Tracheal epithelial cell (primary cell): Measurements from ENCODE around the gene PPP1R3F. TPM values are rescaled to one million over a fixed set of nuclear protein-coding genes. Genes with fewer than 3 reads are reported as not detected.

Experiments used
- total RNA-seq: library from RNA; depleted of rRNA; stranded (reverse); fragments of >200 nt; gene quantifications from 2 replicates; pipeline ENCODE4 v1.2.1, GENCODE V29; 2014

PPP1R3F gene
- total RNA-seq = 3.2 and 5.5 TPM in 2 replicates

GRCh38 chrX:49269767-49270248 lies at the start of gene PPP1R3F:
Gene PPP1R3F (plus strand): TSS chrX:49269793. CDS start chrX:49269870, 77 bp downstream.

GRCh38 chrX:49233176-49233575 lies 36.4 kb upstream of the PPP1R3F start, which contains the start of gene CACNA1F:
Gene CACNA1F (minus strand): TSS chrX:49233340. CDS start chrX:49233309, 31 bp downstream.

GRCh38 chrX:49264460-49264859 lies 5.1 kb upstream of the PPP1R3F start, which contains the start of gene FOXP3:
Gene FOXP3 (minus strand): TSS chrX:49264710. CDS start chrX:49258505, 6,205 bp downstream.

GRCh38 chrX:49303346-49303745 lies 33.8 kb downstream of the PPP1R3F start, which contains the start of gene GAGE10:
Gene GAGE10 (plus strand): TSS chrX:49303646. CDS start chrX:49304860, 1,214 bp downstream.

GRCh38 chrX:49321737-49322136 lies 52.1 kb downstream of the PPP1R3F start, which contains the start of gene GAGE12J:
Gene GAGE12J (plus strand): TSS chrX:49322037. CDS start chrX:49323194, 1,157 bp downstream.

GRCh38 chrX:49331282-49331681 lies 61.7 kb downstream of the PPP1R3F start, which contains the start of gene GAGE13:
Gene GAGE13 (plus strand): TSS chrX:49331582. CDS start chrX:49332738, 1,156 bp downstream.

Other genes starting within 250 kb of the PPP1R3F start
- gene TFE3, start 226.4 kb upstream of the PPP1R3F start, total RNA-seq = 11.1 and 28.4 TPM in 2 replicates
- 1.2 and 1.3 TPM in 2 replicates for gene CCDC120, start 210.8 kb upstream of the PPP1R3F start, total RNA-seq
- gene PRAF2, start 195.8 kb upstream of the PPP1R3F start, total RNA-seq = 4.6 and 4.9 TPM in 2 replicates
- gene WDR45, start 189.9 kb upstream of the PPP1R3F start, total RNA-seq = 33.0 and 37.4 TPM in 2 replicates
- 17.1 and 22.2 TPM in 2 replicates for gene GPKOW, start 146.1 kb upstream of the PPP1R3F start, total RNA-seq
- 3.0 and 4.1 TPM in 2 replicates for gene MAGIX, start 107.0 kb upstream of the PPP1R3F start, total RNA-seq
- gene PLP2, start 97.9 kb upstream of the PPP1R3F start, total RNA-seq = 14.7 and 24.3 TPM in 2 replicates
- gene PRICKLE3, start 83.4 kb upstream of the PPP1R3F start, total RNA-seq = 16.4 and 28.1 TPM in 2 replicates
- not detected in 2 replicates for gene SYP, start 69.6 kb upstream of the PPP1R3F start, total RNA-seq
- 0.21 TPM in 1 of 2 replicates, not detected in the other for gene CACNA1F, start 36.5 kb upstream of the PPP1R3F start, total RNA-seq
- 12.4 and 16.1 TPM in 2 replicates for gene CCDC22, start 34.3 kb upstream of the PPP1R3F start, total RNA-seq
- gene FOXP3, start 5.1 kb upstream of the PPP1R3F start, total RNA-seq = under 0.01 TPM in 1 of 2 replicates, not detected in the other
- not detected in 2 replicates for gene GAGE10, start 33.9 kb downstream of the PPP1R3F start, total RNA-seq
- not detected in 2 replicates for gene GAGE12J, start 52.2 kb downstream of the PPP1R3F start, total RNA-seq
- gene GAGE13, start 61.8 kb downstream of the PPP1R3F start, total RNA-seq = not detected in 2 replicates